Panc1 (cell line): ENCODE results near the gene JRKL. TPM values are rescaled to one million over a fixed set of nuclear protein-coding genes. Genes with fewer than 3 reads are reported as not detected.

Experiments
- ATAC-seq: fragments of 200-7000 bp; cut with Tn5 transposase; 2 replicates; pipeline ENCODE4 v1.9.1; 2020; ENCODE audit warnings: mild to moderate bottlenecking, moderate library complexity
- BruUV-seq: library from RNA; stranded (reverse); fragments of 400-500 nt; replicated peaks from 2 replicates; lab custom pipeline; 2021; lab: Mats Ljungman, UMichigan
- CTCF ChIA-PET: fragments of 300-600 bp; sonication (Branson Sonifier 250); formaldehyde crosslinking; loops from one replicate; lab custom pipeline; 2022; ENCODE audit warnings: antibody characterized with exemption; lab: Charles Lee
- POLR2A ChIA-PET: fragments of 300-600 bp; sonication (Branson Sonifier 250); formaldehyde crosslinking; loops from one replicate; lab custom pipeline; 2022; ENCODE audit warnings: antibody characterized with exemption; lab: Charles Lee
- DNase-seq: peaks from one replicate; pipeline ENCODE4 v3.0.0-alpha.2; 2010; ENCODE audit warnings: low read depth, low spot score
- H3K27ac ChIP-seq: 2 replicates; pipeline ENCODE4 v1.5.1; 2011; ENCODE audit warnings: mild to moderate bottlenecking, low read length, inconsistent platforms
- H3K27me3 ChIP-seq: fragments of 200-500 bp; sonication (Bioruptor generic); 2 replicates; pipeline ENCODE4 v1.6.0; 2014; ENCODE audit warnings: low read length, inconsistent platforms; ENCODE audit not compliant: control insufficient read depth, insufficient read depth
- H3K36me3 ChIP-seq: fragments of 200-500 bp; sonication (Bioruptor generic); 2 replicates; pipeline ENCODE4 v1.5.1; 2014; ENCODE audit warnings: inconsistent platforms, mild to moderate bottlenecking, low read length, moderate library complexity; ENCODE audit not compliant: control insufficient read depth, insufficient read depth
- H3K4me1 ChIP-seq: 2 replicates; pipeline ENCODE4 v1.5.1; 2011; ENCODE audit warnings: inconsistent platforms, mild to moderate bottlenecking, low read length, moderate library complexity; ENCODE audit not compliant: control insufficient read depth, insufficient read depth
- H3K4me3 ChIP-seq, 2 experiments: 2 replicates each; pipeline ENCODE4 v1.5.1; 2011 to 2012; ENCODE audit warnings: low read depth in 2 of 2, low read length in 2 of 2, mild to moderate bottlenecking in 2 of 2, inconsistent platforms in 1 of 2, moderate library complexity in 1 of 2
- H3K9me3 ChIP-seq: fragments of 200-500 bp; sonication (Bioruptor generic); 2 replicates; pipeline ENCODE4 v1.5.1; 2014; ENCODE audit warnings: low read depth, mild to moderate bottlenecking, inconsistent platforms, low read length, moderate library complexity; ENCODE audit not compliant: control insufficient read depth, insufficient read depth
- CTCF ChIP-seq: fragments of 450-650 bp; IDR thresholded peaks from 2 replicates; pipeline ENCODE4 v1.5.1; 2017; ENCODE audit warnings: mild to moderate bottlenecking
- POLR2AphosphoS5 ChIP-seq: IDR thresholded peaks from 2 replicates; pipeline ENCODE4 v1.6.1; 2012; ENCODE audit warnings: mild to moderate bottlenecking, low read depth, low read length, moderate library complexity
- SIN3A ChIP-seq: IDR thresholded peaks from 2 replicates; pipeline ENCODE4 v1.6.1; 2012; ENCODE audit warnings: low read depth, mild to moderate bottlenecking, low read length, moderate library complexity, borderline replicate concordance; ENCODE audit not compliant: insufficient read depth
- TCF7L2 ChIP-seq: IDR thresholded peaks from 2 replicates; pipeline ENCODE4 v1.6.1; 2011; ENCODE audit warnings: mild to moderate bottlenecking, low read depth, low read length, inconsistent platforms
- in situ Hi-C: cut with HindIII; loops from 2 replicates; pipeline ENCODE4 v1.10.0; 2016; ENCODE audit warnings: low sequenced_read_pairs, low pct_unique_long_range_greater_than_20kb
- intact Hi-C: fragments of 100-400 bp; cut with micrococcal nuclease; formaldehyde crosslinking; loops from one replicate; pipeline ENCODE4 v1.10.0; 2022; ENCODE audit not compliant: unreplicated experiment
- total RNA-seq: library from RNA; stranded (reverse); gene quantifications from one replicate; pipeline ENCODE4 v1.2.1, GENCODE V29; 2021; ENCODE audit not compliant: unreplicated experiment
- TF ChIP-seq, protein P1 (sequence below), 2 experiments: IDR thresholded peaks; 2 replicates each; pipeline ENCODE4 v1.6.1; 2011 to 2012; ENCODE audit warnings: low read depth in 2 of 2, control low read depth in 1 of 2, low read length in 1 of 2, mild to moderate bottlenecking in 1 of 2, moderate library complexity in 1 of 2; ENCODE audit not compliant: insufficient read depth in 1 of 2

Gene JRKL
- total RNA-seq, 1 experiment from 2014 or later = 9.6 TPM

DNA sequence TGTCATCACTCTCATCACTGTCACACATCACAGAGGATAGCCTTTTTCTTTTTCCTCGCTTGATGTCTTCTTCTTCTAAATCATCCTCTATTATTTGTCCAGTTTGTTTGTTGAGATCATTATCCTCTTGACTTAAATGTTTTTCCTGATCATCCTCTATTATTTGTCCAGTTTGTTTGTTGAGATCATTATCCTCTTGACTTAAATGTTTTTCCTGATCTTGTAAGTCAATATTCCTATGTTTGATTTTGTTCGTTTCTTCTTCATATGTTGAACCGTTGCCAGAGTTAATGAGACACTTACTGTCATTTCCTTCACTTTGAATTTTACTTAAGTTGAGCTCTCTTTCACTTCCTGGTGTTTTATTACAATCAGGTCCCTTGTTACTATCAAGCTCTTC lies 5.7 kb upstream of the JRKL start:
- no peak for ATAC-seq
- CTCF ChIA-PET = no interaction called here

DNA sequence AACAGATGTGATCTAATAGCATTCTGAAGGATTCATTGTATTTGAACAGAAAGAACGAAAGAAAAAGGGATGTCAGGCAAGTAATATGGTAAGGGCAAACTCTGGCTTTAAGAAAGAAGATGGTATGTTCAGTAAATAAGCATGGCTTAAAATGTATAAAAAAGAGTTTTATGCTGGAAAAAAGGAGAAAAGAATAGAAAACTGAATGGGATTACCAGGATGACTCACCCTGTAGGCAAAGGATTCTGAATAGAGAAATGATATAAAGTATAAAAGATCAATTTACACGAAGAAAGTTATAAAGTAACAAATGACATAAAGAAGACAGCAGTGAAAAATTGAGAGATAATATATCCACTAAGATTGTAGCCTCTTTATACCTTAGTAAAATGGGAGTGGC lies 4.6 kb upstream of the JRKL start:
- no peaks in the 10 kb centered on the region for H3K9me3 ChIP-seq
- intact Hi-C loops = no loop called here
- H3K4me1 ChIP-seq = peaks cover 12% of the 10 kb centered on the region
- TF ChIP-seq, protein P1, sequence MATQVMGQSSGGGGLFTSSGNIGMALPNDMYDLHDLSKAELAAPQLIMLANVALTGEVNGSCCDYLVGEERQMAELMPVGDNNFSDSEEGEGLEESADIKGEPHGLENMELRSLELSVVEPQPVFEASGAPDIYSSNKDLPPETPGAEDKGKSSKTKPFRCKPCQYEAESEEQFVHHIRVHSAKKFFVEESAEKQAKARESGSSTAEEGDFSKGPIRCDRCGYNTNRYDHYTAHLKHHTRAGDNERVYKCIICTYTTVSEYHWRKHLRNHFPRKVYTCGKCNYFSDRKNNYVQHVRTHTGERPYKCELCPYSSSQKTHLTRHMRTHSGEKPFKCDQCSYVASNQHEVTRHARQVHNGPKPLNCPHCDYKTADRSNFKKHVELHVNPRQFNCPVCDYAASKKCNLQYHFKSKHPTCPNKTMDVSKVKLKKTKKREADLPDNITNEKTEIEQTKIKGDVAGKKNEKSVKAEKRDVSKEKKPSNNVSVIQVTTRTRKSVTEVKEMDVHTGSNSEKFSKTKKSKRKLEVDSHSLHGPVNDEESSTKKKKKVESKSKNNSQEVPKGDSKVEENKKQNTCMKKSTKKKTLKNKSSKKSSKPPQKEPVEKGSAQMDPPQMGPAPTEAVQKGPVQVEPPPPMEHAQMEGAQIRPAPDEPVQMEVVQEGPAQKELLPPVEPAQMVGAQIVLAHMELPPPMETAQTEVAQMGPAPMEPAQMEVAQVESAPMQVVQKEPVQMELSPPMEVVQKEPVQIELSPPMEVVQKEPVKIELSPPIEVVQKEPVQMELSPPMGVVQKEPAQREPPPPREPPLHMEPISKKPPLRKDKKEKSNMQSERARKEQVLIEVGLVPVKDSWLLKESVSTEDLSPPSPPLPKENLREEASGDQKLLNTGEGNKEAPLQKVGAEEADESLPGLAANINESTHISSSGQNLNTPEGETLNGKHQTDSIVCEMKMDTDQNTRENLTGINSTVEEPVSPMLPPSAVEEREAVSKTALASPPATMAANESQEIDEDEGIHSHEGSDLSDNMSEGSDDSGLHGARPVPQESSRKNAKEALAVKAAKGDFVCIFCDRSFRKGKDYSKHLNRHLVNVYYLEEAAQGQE (IDR thresholded peaks at IDR 0.05; ENCODE audit: insufficient read depth in 1 of 2, low read depth in 2 of 2, low read length in 1 of 2) = no peak
- TF ChIP-seq TCF7L2 = no peak
- TF ChIP-seq CTCF = no peak
- TF ChIP-seq POLR2AphosphoS5 = no peak
- TF ChIP-seq SIN3A = no peak
- no peak overlapping the region for H3K4me3 ChIP-seq
- CTCF ChIA-PET = no interaction called here
- no TSS peak for BruUV-seq
- POLR2A ChIA-PET = no interaction called here
- H3K27me3 ChIP-seq = no peaks in the 10 kb centered on the region
- ATAC-seq (no peak), DNase-seq (no peak)
- H3K27ac ChIP-seq = no peak overlapping the region
- H3K36me3 ChIP-seq = peaks cover 31% of the 10 kb centered on the region
- in situ Hi-C loops = no loop called here

More for the DNA sequence above, 5.7 kb upstream of the JRKL start:
- POLR2A ChIA-PET = no interaction called here
- H3K4me3 ChIP-seq = no peak overlapping the region
- H3K27me3 ChIP-seq = no peaks in the 10 kb centered on the region
- H3K9me3 ChIP-seq = no peaks in the 10 kb centered on the region
- in situ Hi-C loops = no loop called here
- peaks cover 30% of the 10 kb centered on the region for H3K36me3 ChIP-seq
- intact Hi-C loops = no loop called here
- H3K4me1 ChIP-seq = peaks cover 12% of the 10 kb centered on the region
- no peak overlapping the region for H3K27ac ChIP-seq
- no peak for TF ChIP-seq SIN3A
- no peak for TF ChIP-seq CTCF
- no peak for TF ChIP-seq POLR2AphosphoS5
- TF ChIP-seq, protein P1 (IDR thresholded peaks at IDR 0.05; ENCODE audit: insufficient read depth in 1 of 2, low read depth in 2 of 2, low read length in 1 of 2) = no peak
- TF ChIP-seq TCF7L2 = no peak
- no peak for DNase-seq
- BruUV-seq = TSS peak; percentile 14
